ENCODE results near the gene TBC1D10A.

The TBC1D10A gene

DNA sequence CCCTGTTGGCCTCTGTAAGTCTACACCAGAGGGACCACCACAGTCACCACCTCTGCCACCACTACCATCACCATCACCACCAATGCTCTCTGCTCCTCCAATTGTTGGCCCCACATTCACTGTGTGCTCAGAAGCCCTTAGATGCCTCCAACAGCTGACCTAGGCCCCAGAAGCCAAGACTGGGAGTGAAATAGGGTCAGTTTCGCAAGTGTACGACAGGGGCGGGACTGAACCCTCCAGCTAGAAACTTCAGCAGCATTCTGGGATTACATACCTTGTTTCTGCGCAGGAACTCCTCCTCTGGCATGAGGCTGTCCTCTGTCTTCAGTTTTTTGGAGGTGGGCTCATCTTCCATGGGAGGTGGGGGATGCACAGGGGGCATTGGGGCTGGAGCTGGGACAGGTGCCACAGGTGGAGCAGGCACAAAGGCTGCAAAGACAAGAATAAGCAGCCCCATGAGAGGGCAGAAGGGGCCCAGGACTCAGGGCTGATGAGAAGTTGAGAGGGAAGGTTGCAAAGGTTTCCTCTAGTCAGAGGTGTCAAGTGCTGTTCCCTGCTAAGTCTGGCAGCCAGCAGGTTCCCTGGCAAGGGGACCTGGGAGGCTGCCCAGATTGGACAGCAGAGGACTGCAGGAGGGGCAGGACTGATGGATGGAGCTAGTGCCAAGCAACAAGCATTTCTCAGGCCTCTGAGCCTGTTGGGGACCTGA lies 10.2 kb upstream of the TBC1D10A start:
- Histone ChIP-seq H3K4me3 (IDR thresholded peaks at IDR 0.05; ENCODE audit: insufficient read depth, low read depth, low read length) (no peak overlapping the region), H3K4me2 (no peak overlapping the region), H3K4me1 (ENCODE audit: low read depth, poor library complexity, severe bottlenecking) (no peaks in the 10 kb centered on the region), H3K27ac (no peak overlapping the region), H3K27me3 (ENCODE audit: insufficient read depth, low read depth) (no peaks in the 10 kb centered on the region), H3K36me3 (ENCODE audit: insufficient read depth) (peaks cover 3% of the 10 kb centered on the region; the same call in 1 of the 2 replicates), H3K79me2 (ENCODE audit: insufficient read depth, low read depth) (no peaks in the 10 kb centered on the region), H4K20me1 (ENCODE audit: insufficient read depth) (no peaks in the 10 kb centered on the region), H2AFZ (ENCODE audit: low read depth) (no peak overlapping the region), H3K9ac (no peak overlapping the region)
- TF ChIP-seq, protein P1, sequence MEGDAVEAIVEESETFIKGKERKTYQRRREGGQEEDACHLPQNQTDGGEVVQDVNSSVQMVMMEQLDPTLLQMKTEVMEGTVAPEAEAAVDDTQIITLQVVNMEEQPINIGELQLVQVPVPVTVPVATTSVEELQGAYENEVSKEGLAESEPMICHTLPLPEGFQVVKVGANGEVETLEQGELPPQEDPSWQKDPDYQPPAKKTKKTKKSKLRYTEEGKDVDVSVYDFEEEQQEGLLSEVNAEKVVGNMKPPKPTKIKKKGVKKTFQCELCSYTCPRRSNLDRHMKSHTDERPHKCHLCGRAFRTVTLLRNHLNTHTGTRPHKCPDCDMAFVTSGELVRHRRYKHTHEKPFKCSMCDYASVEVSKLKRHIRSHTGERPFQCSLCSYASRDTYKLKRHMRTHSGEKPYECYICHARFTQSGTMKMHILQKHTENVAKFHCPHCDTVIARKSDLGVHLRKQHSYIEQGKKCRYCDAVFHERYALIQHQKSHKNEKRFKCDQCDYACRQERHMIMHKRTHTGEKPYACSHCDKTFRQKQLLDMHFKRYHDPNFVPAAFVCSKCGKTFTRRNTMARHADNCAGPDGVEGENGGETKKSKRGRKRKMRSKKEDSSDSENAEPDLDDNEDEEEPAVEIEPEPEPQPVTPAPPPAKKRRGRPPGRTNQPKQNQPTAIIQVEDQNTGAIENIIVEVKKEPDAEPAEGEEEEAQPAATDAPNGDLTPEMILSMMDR (conservative IDR thresholded peaks at IDR 0.05; ENCODE audit: low read depth, low read length) = no peak

DNA sequence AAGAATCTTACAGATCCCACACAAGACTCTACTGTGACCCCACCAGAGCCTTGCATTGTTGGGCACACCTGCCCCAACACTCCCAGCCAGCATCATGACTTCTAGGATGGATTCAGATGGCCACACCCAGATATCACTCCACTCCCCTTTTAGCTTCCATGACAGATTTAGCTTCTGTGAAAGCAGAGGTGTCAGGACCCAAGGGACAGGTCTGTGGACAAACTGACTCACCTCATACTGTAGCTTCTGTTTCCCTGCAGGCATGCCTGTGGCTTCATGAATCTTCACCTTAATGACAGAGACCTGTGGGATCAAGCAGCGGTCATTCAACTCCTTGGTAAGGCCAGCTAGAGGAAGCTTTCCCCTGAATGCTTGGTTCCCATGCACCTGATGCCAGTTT lies 8.5 kb upstream of the TBC1D10A start:
- Histone ChIP-seq H4K20me1 (ENCODE audit: insufficient read depth) (no peaks in the 10 kb centered on the region), H3K36me3 (ENCODE audit: insufficient read depth) (peaks cover 3% of the 10 kb centered on the region; the same call in 1 of the 2 replicates), H2AFZ (ENCODE audit: low read depth) (no peak overlapping the region), H3K27ac (no peak overlapping the region), H3K79me2 (ENCODE audit: insufficient read depth, low read depth) (no peaks in the 10 kb centered on the region), H3K4me2 (no peak overlapping the region), H3K4me1 (ENCODE audit: low read depth, poor library complexity, severe bottlenecking) (no peaks in the 10 kb centered on the region), H3K4me3 (IDR thresholded peaks at IDR 0.05; ENCODE audit: insufficient read depth, low read depth, low read length) (no peak overlapping the region), H3K27me3 (ENCODE audit: insufficient read depth, low read depth) (no peaks in the 10 kb centered on the region), H3K9ac (no peak overlapping the region)
- TF ChIP-seq, protein P1 (conservative IDR thresholded peaks at IDR 0.05; ENCODE audit: low read depth, low read length) = no peak

DNA sequence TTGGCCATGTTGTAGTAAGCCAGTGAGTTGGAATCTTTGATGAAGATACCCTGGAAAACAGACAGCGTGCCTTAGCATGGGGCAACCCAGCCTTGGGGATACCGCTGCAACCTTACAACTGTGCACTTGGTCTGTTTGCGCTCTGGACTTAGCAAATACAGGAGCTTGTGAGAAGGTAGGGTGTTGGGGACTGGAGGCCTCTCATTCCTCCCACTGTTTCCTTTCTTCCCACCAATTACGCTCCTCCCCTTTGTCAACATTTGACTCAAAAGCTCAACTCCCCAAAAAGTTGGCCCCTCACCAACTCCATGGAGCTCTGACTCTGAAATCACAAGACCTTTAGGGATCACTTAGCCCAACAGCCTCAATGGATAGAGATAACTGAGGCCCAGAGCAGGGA lies 7.9 kb upstream of the TBC1D10A start:
- Histone ChIP-seq H3K27me3 (ENCODE audit: insufficient read depth, low read depth) (no peaks in the 10 kb centered on the region), H3K4me2 (no peak overlapping the region), H3K9ac (no peak overlapping the region), H4K20me1 (ENCODE audit: insufficient read depth) (no peaks in the 10 kb centered on the region), H2AFZ (ENCODE audit: low read depth) (no peak overlapping the region), H3K79me2 (ENCODE audit: insufficient read depth, low read depth) (no peaks in the 10 kb centered on the region), H3K27ac (no peak overlapping the region), H3K36me3 (ENCODE audit: insufficient read depth) (peaks cover 3% of the 10 kb centered on the region; the same call in 1 of the 2 replicates), H3K4me1 (ENCODE audit: low read depth, poor library complexity, severe bottlenecking) (no peaks in the 10 kb centered on the region), H3K4me3 (IDR thresholded peaks at IDR 0.05; ENCODE audit: insufficient read depth, low read depth, low read length) (no peak overlapping the region)
- TF ChIP-seq, protein P1 (conservative IDR thresholded peaks at IDR 0.05; ENCODE audit: low read depth, low read length) = no peak

DNA sequence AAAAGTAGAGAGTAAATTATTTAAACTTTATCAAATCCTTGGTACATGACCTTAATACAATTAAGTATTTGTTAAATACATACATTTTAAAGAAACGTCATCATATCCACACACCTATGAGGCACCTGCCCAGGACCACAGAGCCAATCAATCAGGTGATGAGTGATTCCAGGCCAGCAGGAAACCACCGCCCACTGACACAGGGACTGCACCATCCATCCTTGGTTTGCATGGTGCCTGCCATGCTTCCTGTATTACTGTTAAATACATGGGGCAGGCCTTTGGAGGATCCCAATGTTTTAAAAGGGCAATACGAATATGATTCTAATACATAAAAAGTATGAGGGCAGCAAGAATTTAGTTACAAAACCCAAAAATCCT lies 7.0 kb upstream of the TBC1D10A start:
- Histone ChIP-seq H3K4me1 (ENCODE audit: low read depth, poor library complexity, severe bottlenecking) (no peaks in the 10 kb centered on the region), H2AFZ (ENCODE audit: low read depth) (no peak overlapping the region), H3K4me3 (IDR thresholded peaks at IDR 0.05; ENCODE audit: insufficient read depth, low read depth, low read length) (no peak overlapping the region), H3K27me3 (ENCODE audit: insufficient read depth, low read depth) (no peaks in the 10 kb centered on the region), H3K4me2 (no peak overlapping the region), H3K79me2 (ENCODE audit: insufficient read depth, low read depth) (no peaks in the 10 kb centered on the region), H4K20me1 (ENCODE audit: insufficient read depth) (no peaks in the 10 kb centered on the region), H3K27ac (no peak overlapping the region), H3K36me3 (ENCODE audit: insufficient read depth) (no peaks in the 10 kb centered on the region; the same call in 1 of the 2 replicates), H3K9ac (no peak overlapping the region)
- TF ChIP-seq, protein P1 (conservative IDR thresholded peaks at IDR 0.05; ENCODE audit: low read depth, low read length) = no peak

Data from KMS-11 (cell line).